Keratinocyte (primary cell): ENCODE data around the gene MKLN1.

Experiments
- EZH2 ChIP-seq: IDR thresholded peaks from one replicate; pipeline ENCODE4 v1.6.1; 2012; ENCODE audit warnings: inconsistent platforms, mild to moderate bottlenecking, low read length, moderate library complexity
- TF ChIP-seq, protein P1 (sequence below), 3 experiments: IDR thresholded peaks in 1 of 3; conservative IDR thresholded peaks in 1 of 3; optimal IDR thresholded peaks in 1 of 3; 2 replicates in 2 of 3; 3 replicates in 1 of 3; pipeline versions ENCODE3 to v1.5.1; 2011; ENCODE audit warnings: low read length in 3 of 3, mild to moderate bottlenecking in 3 of 3, moderate library complexity in 2 of 3, control low read depth in 1 of 3, inconsistent platforms in 1 of 3; ENCODE audit not compliant: insufficient read depth in 2 of 3; ENCODE audit errors: extremely low read depth in 1 of 3

DNA sequence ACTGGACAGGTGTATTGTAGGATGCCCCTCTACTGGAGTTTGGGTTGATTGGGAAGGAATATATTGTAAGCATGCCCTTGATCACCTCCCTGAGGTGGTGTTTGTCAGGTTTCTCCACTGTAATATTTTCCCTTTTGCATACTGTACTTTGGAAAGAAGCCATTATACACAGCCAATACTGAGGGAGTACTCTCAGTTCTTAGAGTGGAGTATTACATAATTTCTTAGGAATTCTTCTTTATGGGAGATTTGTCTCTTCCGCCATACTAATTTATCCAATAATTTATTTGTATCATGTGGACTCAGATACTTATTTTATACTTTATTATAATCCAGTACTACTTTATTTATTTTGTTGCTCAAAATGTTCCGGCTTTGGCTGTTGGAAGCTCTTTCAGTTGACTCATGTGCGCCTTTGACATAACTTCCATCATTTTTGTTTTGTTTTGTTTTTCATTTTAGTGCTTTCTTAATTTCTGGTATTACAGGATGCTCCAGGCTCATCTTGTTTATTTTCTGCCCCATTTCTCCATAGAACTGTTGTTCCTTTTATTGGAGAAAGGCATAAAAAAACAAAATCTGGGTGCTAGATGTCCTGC, 29.7 kb downstream of the MKLN1 start:
- TF ChIP-seq, protein P1, sequence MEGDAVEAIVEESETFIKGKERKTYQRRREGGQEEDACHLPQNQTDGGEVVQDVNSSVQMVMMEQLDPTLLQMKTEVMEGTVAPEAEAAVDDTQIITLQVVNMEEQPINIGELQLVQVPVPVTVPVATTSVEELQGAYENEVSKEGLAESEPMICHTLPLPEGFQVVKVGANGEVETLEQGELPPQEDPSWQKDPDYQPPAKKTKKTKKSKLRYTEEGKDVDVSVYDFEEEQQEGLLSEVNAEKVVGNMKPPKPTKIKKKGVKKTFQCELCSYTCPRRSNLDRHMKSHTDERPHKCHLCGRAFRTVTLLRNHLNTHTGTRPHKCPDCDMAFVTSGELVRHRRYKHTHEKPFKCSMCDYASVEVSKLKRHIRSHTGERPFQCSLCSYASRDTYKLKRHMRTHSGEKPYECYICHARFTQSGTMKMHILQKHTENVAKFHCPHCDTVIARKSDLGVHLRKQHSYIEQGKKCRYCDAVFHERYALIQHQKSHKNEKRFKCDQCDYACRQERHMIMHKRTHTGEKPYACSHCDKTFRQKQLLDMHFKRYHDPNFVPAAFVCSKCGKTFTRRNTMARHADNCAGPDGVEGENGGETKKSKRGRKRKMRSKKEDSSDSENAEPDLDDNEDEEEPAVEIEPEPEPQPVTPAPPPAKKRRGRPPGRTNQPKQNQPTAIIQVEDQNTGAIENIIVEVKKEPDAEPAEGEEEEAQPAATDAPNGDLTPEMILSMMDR (optimal IDR thresholded peaks at IDR 0.05 in 1 of 3, IDR thresholded peaks at IDR 0.05 in 1 of 3, conservative IDR thresholded peaks at IDR 0.05 in 1 of 3; ENCODE audit: extremely low read depth in 1 of 3, insufficient read depth in 2 of 3, low read length in 3 of 3), result no peak
- TF ChIP-seq EZH2, result no peak
